SK-N-SH (cell line): ENCODE results near the gene PHLPP1. TPM values are rescaled to one million over a fixed set of nuclear protein-coding genes. Genes with fewer than 3 reads are reported as not detected.

Source experiments
- CTCF ChIA-PET: fragments of 300-600, 350-600 bp; formaldehyde crosslinking; extraction: SDS; loops from one replicate; lab custom pipeline; 2021; lab: Yijun Ruan, JAX
- POLR2A ChIA-PET: fragments of 350-600 bp; sonication (Branson Sonifier 250); formaldehyde crosslinking; extraction: SDS; loops from one replicate; lab custom pipeline; 2020; ENCODE audit warnings: antibody characterized with exemption, inconsistent platforms; lab: Yijun Ruan, JAX
- DNase-seq: peaks from one replicate; pipeline ENCODE4 v3.0.0; 2012
- H2AFZ ChIP-seq: fragments of 200-600 bp; sonication (generic); 2 replicates; pipeline ENCODE4 v1.8.1; 2016; ENCODE audit warnings: antibody characterized with exemption, mild to moderate bottlenecking, low read depth
- H3F3A ChIP-seq: fragments of 200-600 bp; sonication (generic); replicated peaks from 2 replicates; pipeline ENCODE3; 2016; ENCODE audit warnings: antibody characterized with exemption, mild to moderate bottlenecking; ENCODE audit not compliant: insufficient read depth
- H3K27ac ChIP-seq, 2 experiments: fragments of 200-500 bp in 1 of 2; fragments of 200-600 bp in 1 of 2; sonication (Bioruptor generic) in 1 of 2; sonication (generic), shearing (Covaris generic) in 1 of 2; 2 replicates each; pipeline versions ENCODE4 v1.5.1 to v1.6.1; 2014 to 2016; ENCODE audit warnings: low read depth in 2 of 2, inconsistent platforms in 1 of 2, low read length in 1 of 2, mild to moderate bottlenecking in 1 of 2, mixed read lengths in 1 of 2
- H3K27me3 ChIP-seq: fragments of 200-600 bp; sonication (generic), shearing (Covaris generic); 2 replicates; pipeline ENCODE4 v1.6.1; 2016; ENCODE audit warnings: mixed run types; ENCODE audit not compliant: insufficient read depth
- H3K36me3 ChIP-seq, 2 experiments: fragments of 200-500 bp in 1 of 2; fragments of 200-600 bp in 1 of 2; sonication (Bioruptor generic) in 1 of 2; sonication (generic) in 1 of 2; replicated peaks in 1 of 2; 2 replicates each; pipeline versions ENCODE3 to v1.5.1; 2014 to 2016; ENCODE audit warnings: low read length in 1 of 2, mild to moderate bottlenecking in 1 of 2; ENCODE audit not compliant: insufficient read depth in 2 of 2, control insufficient read depth in 1 of 2
- H3K4me1 ChIP-seq, 2 experiments: fragments of 200-500 bp in 1 of 2; fragments of 200-600 bp in 1 of 2; sonication (Bioruptor generic) in 1 of 2; sonication (generic), shearing (Covaris generic) in 1 of 2; 2 replicates each; pipeline versions ENCODE4 v1.5.1 to v1.6.1; 2014 to 2016; ENCODE audit warnings: low read depth in 1 of 2, low read length in 1 of 2, mixed run types in 1 of 2; ENCODE audit not compliant: insufficient read depth in 2 of 2, control insufficient read depth in 1 of 2
- H3K4me2 ChIP-seq: fragments of 200-600 bp; sonication (generic), shearing (Covaris generic); 2 replicates; pipeline ENCODE4 v1.6.1; 2017; ENCODE audit warnings: mixed run types
- H3K4me3 ChIP-seq, 2 experiments: fragments of 200-500 bp in 1 of 2; fragments of 200-600 bp in 1 of 2; sonication (Bioruptor generic) in 1 of 2; sonication (generic), shearing (Covaris generic) in 1 of 2; 2 replicates each; pipeline versions ENCODE4 v1.5.1 to v1.8.1; 2014 to 2016; ENCODE audit warnings: low read depth in 2 of 2, inconsistent platforms in 1 of 2, low read length in 1 of 2, mild to moderate bottlenecking in 1 of 2, mixed read lengths in 1 of 2, moderate library complexity in 1 of 2
- H3K79me2 ChIP-seq: fragments of 200-600 bp; sonication (generic); 2 replicates; pipeline ENCODE4 v1.8.1; 2017; ENCODE audit warnings: mild to moderate bottlenecking; ENCODE audit not compliant: insufficient read depth
- H3K9ac ChIP-seq: fragments of 200-600 bp; sonication (generic); 2 replicates; pipeline ENCODE4 v1.6.1; 2017; ENCODE audit warnings: mixed run types
- H3K9me2 ChIP-seq: fragments of 200-600 bp; sonication (generic); 2 replicates; pipeline ENCODE4 v1.6.1; 2017; ENCODE audit warnings: mixed run types
- H3K9me3 ChIP-seq: fragments of 200-600 bp; sonication (generic); 2 replicates; pipeline ENCODE4 v1.6.1; 2017; ENCODE audit warnings: mixed run types, mild to moderate bottlenecking, moderate library complexity
- H4K20me1 ChIP-seq: fragments of 200-600 bp; sonication (generic); 2 replicates; pipeline ENCODE4 v1.6.1; 2017; ENCODE audit warnings: mild to moderate bottlenecking, mixed run types; ENCODE audit not compliant: insufficient read depth
- CHD2 ChIP-seq: fragments of 150-350 bp; IDR thresholded peaks from 2 replicates; pipeline ENCODE4 v1.6.1; 2018; ENCODE audit warnings: low read length; ENCODE audit not compliant: partially characterized antibody
- EZH2phosphoT487 ChIP-seq: fragments of 200-600 bp; sonication (generic); IDR thresholded peaks from 2 replicates; pipeline ENCODE4 v1.6.1; 2017; ENCODE audit warnings: low read depth, mixed run types, mild to moderate bottlenecking, antibody characterized with exemption, moderate library complexity, borderline replicate concordance
- FOXM1 ChIP-seq: IDR thresholded peaks from 2 replicates; pipeline ENCODE4 v1.4.0; 2012; ENCODE audit warnings: low read depth, mild to moderate bottlenecking
- GABPA ChIP-seq: IDR thresholded peaks from 2 replicates; pipeline ENCODE4 v1.4.0; 2012; ENCODE audit warnings: low read depth, mild to moderate bottlenecking
- IRF3 ChIP-seq: fragments of 150-350 bp; IDR thresholded peaks from 2 replicates; pipeline ENCODE4 v1.6.1; 2016; ENCODE audit warnings: mild to moderate bottlenecking, low read depth, low read length
- MAX ChIP-seq: IDR thresholded peaks from 2 replicates; pipeline ENCODE4 v1.4.0; 2012; ENCODE audit warnings: low read depth
- NRF1 ChIP-seq: IDR thresholded peaks from 2 replicates; pipeline ENCODE4 v1.6.1; 2012; ENCODE audit warnings: low read depth, mild to moderate bottlenecking, low read length
- PBX3 ChIP-seq: IDR thresholded peaks from 2 replicates; pipeline ENCODE4; 2012
- RCOR1 ChIP-seq: fragments of 150-350 bp; IDR thresholded peaks from 2 replicates; pipeline ENCODE4 v1.6.1; 2017; ENCODE audit warnings: antibody characterized with exemption, low read length
- RFX5 ChIP-seq: IDR thresholded peaks from 2 replicates; pipeline ENCODE4 v1.6.1; 2012; ENCODE audit warnings: mild to moderate bottlenecking, improper control_type of control experiment, low read length
- RXRA ChIP-seq: IDR thresholded peaks from 2 replicates; pipeline ENCODE4 v1.4.0; 2012; ENCODE audit warnings: low read depth, mild to moderate bottlenecking, borderline replicate concordance
- SIN3A ChIP-seq: IDR thresholded peaks from 2 replicates; pipeline ENCODE4 v1.6.1; 2012; ENCODE audit warnings: low read depth, mild to moderate bottlenecking, low read length, moderate library complexity, borderline replicate concordance
- SMC3 ChIP-seq: IDR thresholded peaks from 2 replicates; pipeline ENCODE4 v1.6.1; 2012; ENCODE audit warnings: low read depth, low read length, improper control_type of control experiment
- TAF1 ChIP-seq: IDR thresholded peaks from 2 replicates; pipeline ENCODE4 v1.6.1; 2012; ENCODE audit warnings: low read depth, mild to moderate bottlenecking, low read length, moderate library complexity, borderline replicate concordance
- TEAD4 ChIP-seq: IDR thresholded peaks from 2 replicates; pipeline ENCODE4 v1.4.0; 2012; ENCODE audit warnings: mild to moderate bottlenecking, borderline replicate concordance; ENCODE audit not compliant: insufficient read depth
- USF1 ChIP-seq: IDR thresholded peaks from 2 replicates; pipeline ENCODE4 v1.4.0; 2012; ENCODE audit warnings: low read depth, borderline replicate concordance
- WGBS: methylation state at CpG from one replicate; pipeline ENCODE4 v1.1.6; 2017; ENCODE audit warnings: low lambda C conversion rate; 5-methylcytosine and 5-hydroxymethylcytosine counted together
- polyA plus RNA-seq, 3 experiments: library from polyadenylated mRNA; depleted of rRNA; stranded (reverse); fragments of >200 nt; gene quantifications; 2 replicates each; pipeline ENCODE4 v1.2.3, GENCODE V29; 2012

The PHLPP1 gene
- polyA plus RNA-seq, 1 of the 3 experiments (the other 2 are of a cell fraction) = 4.6 TPM

- TF ChIP-seq RXRA (no peak), NRF1 (no peak), CHD2 (no peak), TEAD4 (no peak), SIN3A (no peak), RCOR1 (no peak), SMC3 (no peak), IRF3 (no peak)
- CTCF ChIA-PET = interaction anchor here (1.1 kb wide), 1 partner anchor 15 kb away, joined by 3 read pairs; no protein-coding TSS in a partner anchor
- POLR2A ChIA-PET = no interaction called here
- Histone ChIP-seq H4K20me1 (no peaks in the 10 kb centered on the region), H3K79me2 (peaks cover 22% of the 10 kb centered on the region), H3F3A (peaks cover 14% of the 10 kb centered on the region), H3K36me3 (no peaks in the 10 kb centered on the region), H3K4me2 (no peak overlapping the region), H3K4me1 (peaks cover 9 to 28% of the 10 kb centered on the region in 2 experiments; a peak in 3 of 4 replicates), H3K9ac (no peak overlapping the region), H3K27ac (no peak overlapping the region), H3K4me3 (no peak overlapping the region), H3K27me3 (no peaks in the 10 kb centered on the region), H3K9me3 (no peaks in the 10 kb centered on the region), H2AFZ (no peak overlapping the region), H3K9me2 (no peaks in the 10 kb centered on the region)
- DNase-seq = no peak
- 88% methylated on average over 1 of the region's 1 CpG for WGBS
Measured at GRCh38 chr18:62755454-62755853, 40.1 kb downstream of the PHLPP1 start.

GRCh38 chr18:62755946-62756345 is 40.6 kb downstream of the PHLPP1 start:
- DNase-seq = no peak
- CTCF ChIA-PET = interaction anchor here (0.6 to 1.1 kb wide), 2 partner anchors 15 to 41 kb away, joined by 3 read pairs; partner anchors contain the start of gene PHLPP1
- no peak overlapping the region for H3K4me3 ChIP-seq
- no peaks in the 10 kb centered on the region for H3K9me2 ChIP-seq
- H3K9ac ChIP-seq = no peak overlapping the region
- no peaks in the 10 kb centered on the region for H3K27me3 ChIP-seq
- no peaks in the 10 kb centered on the region for H3K9me3 ChIP-seq
- H4K20me1 ChIP-seq = no peaks in the 10 kb centered on the region
- TF ChIP-seq RXRA (no peak), MAX (no peak), FOXM1 (no peak), GABPA (no peak), PBX3 (no peak), TEAD4 (no peak), EZH2phosphoT487 (no peak), TAF1 (no peak), USF1 (no peak), RFX5 (no peak)
- H3K36me3 ChIP-seq = no peaks in the 10 kb centered on the region
- H3K27ac ChIP-seq = no peak overlapping the region
- H3F3A ChIP-seq = peaks cover 19% of the 10 kb centered on the region
- H2AFZ ChIP-seq = no peak overlapping the region
- 100% methylated on average over 2 of the region's 2 CpGs for WGBS
- peaks cover 9 to 28% of the 10 kb centered on the region in 2 experiments; a peak in 3 of 4 replicates for H3K4me1 ChIP-seq
- POLR2A ChIA-PET = no interaction called here
- H3K79me2 ChIP-seq = peaks cover 26% of the 10 kb centered on the region
- no peak overlapping the region for H3K4me2 ChIP-seq
